T-helper 1 cell treated with Interleukin-12 subunit alpha and Interleukin-12 subunit beta and Interleukin-4 antibody, amounts not matched to agents 30 ng/mL and 1 ng/mL, for 36 hours (primary cell): ENCODE data around the gene PHF2. TPM values are rescaled to one million over a fixed set of nuclear protein-coding genes. Genes with fewer than 3 reads are reported as not detected.

Experiments used
- intact Hi-C: fragments of 100-400 bp; cut with micrococcal nuclease; formaldehyde crosslinking; loops from one replicate; pipeline ENCODE4 v1.15.1; 2024
- total RNA-seq: library from RNA; stranded (reverse); gene quantifications from 2 replicates; pipeline ENCODE4 v1.2.3, GENCODE V29; 2022

The PHF2 gene
- total RNA-seq, 1 donor from 2014 or later = 29.9 TPM

DNA sequence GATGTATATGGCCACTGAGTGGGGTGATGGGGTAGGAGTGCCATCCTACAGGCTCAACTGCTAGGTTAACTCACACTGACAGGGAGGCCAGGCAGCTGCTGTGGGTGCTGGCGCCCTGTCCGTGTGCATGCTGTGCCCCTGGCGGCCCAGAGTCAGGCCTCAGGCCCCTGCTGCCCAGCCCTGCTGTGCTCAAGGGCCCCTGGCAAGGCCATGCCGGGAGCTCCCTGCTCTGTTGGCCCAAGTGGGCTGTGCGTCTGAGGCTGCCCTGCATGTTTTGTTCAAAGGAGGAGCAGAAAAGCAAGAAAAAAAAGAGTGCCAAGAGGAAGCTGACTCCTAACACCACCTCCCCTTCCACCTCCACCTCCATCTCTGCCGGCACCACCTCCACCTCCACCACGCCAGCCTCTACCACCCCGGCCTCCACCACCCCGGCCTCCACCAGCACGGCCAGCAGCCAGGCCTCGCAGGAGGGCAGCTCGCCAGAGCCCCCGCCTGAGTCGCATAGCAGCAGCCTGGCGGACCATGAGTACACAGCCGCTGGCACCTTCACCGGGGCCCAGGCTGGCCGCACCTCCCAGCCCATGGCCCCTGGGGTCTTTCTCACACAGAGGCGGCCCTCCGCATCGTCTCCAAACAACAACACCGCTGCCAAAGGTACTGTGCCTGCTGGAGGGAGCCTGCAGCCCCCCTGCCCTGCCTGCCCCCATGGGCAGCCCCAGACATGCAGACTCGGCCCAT is 100.1 kb downstream of the PHF2 start:
- intact Hi-C loops = no loop called here

DNA sequence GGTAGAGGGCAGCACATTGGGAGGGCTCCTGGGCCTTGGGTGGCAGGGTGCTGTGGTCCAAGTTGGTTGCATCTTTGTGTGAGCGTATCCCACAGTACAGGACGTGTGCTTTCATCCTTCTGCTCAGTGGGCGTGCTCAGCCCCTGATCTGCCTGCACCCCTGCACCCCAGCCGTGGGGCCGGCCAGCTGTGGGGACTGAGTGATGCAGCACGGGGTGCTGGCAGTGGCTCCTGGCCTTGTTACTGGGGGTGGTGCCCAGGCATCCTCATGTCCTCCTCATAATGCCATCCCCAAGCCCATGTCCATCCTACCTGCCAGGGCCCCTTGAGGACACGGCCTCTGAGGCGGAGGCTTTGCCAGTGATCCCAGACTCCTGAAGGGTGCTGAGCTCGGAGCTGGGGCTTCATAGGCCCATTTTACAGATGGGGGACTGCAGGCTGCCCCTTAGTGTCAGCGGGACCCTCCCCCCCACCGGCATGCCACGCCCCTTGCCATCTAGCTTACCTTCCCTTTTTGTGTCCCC is 100.7 kb downstream of the PHF2 start:
- intact Hi-C loops = no loop called here

DNA sequence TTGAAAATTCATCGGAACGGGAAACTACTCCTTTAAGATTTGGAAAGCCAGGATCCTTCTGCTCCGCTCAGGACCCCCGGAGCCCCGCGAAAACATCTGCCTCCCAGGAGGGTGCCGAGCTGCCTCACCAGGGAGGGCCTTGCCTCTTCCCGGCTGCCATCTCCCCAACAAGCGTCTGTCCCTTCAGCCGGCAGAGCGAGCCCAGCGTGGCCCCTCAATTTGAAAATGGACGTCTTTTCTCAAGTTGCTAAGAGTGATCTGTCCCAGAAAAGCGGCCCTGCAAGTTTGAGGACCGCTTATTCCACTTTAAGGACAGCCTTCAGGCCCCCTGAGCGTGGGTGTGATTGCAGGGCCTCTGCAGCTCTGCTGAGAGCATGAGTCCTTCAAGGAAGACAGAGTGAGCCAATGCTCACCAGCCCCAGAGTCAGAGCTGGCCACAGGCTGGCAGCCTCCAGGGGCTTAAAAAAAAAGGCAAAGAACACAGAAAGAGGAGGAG is 101.3 kb downstream of the PHF2 start:
- intact Hi-C loops = no loop called here

DNA sequence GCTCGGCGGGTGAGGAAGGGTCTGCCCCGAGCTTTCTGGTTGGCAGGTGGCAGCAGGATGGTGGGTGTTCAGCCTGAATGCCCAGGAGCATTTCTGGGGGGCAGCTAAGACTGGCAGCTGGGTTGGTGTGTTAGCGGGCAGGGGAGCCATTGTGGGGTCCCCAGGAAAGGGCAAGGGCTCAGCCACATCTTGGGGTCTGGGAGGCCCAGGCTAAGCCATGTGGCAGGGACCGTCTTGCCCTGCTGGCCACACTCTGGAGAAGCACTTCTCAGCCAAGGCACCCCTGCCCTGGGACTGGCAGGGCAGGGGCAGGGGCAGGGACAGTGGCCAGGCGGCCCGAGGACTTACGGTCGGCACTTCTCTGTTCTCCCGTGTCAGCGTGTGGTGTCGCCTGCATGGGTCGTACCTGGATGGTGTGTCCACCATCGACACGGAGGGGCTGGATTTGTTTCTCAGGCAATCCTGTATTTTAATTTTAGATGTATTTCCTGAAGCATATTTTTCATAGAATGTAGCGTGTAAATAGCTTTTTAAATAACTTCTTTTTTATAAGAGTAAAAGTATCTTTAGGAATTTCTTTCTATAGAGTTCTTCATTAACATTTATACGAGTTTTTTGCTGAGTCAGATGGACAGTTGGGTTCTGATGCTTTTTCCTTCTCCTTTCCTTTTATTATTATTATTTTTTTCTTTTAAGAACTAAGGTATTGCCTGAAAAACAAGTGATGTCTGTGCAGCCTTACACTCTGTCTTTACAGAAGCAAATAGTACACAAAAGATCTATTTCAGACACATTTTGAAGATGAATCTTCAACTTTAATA is 102.0 kb downstream of the PHF2 start:
- intact Hi-C loops = no loop called here

DNA sequence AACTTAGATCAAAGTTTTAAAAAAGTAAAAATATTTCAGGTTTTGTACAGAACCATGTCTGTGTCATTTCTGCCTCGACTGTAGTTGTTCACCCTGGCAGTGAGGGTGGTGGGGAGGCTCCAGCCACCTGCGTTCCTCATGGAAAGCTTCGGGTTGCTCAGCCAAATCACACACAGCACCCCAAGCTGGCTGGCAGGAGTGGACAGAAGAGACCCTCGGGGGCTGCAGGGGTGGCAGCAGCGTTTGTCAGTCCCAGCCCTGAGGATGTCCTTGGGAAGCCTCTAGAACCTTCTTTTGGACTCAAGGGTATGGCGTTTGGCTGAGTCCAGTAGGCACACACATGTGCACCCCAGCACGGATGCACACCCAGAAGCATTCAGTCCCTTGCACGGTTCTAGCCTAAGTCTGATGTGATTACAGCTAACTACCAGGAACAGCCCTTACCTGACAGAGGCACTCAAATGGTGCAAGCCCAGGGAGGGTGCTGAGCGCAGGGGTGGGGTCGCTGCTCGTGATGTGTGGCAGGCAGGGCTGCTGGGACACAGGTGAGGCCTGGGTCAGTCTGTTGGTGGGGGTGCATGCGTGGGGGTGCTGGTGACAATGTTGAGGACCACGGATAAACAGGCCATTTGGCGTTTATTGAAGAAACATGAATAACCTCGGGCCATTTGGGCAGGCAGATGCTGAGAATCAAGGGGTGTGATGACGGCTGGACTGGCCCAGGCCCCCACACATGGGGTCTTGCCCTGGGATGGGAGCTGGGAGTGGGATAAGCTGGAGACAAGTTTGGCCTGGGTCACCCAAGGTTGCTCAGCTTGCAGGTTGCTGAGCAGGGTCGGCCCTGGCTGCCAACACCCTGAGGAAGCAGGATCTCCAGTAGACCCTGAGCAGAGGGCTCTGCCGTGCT is 103.4 kb downstream of the PHF2 start:
- intact Hi-C loops = no loop called here

DNA sequence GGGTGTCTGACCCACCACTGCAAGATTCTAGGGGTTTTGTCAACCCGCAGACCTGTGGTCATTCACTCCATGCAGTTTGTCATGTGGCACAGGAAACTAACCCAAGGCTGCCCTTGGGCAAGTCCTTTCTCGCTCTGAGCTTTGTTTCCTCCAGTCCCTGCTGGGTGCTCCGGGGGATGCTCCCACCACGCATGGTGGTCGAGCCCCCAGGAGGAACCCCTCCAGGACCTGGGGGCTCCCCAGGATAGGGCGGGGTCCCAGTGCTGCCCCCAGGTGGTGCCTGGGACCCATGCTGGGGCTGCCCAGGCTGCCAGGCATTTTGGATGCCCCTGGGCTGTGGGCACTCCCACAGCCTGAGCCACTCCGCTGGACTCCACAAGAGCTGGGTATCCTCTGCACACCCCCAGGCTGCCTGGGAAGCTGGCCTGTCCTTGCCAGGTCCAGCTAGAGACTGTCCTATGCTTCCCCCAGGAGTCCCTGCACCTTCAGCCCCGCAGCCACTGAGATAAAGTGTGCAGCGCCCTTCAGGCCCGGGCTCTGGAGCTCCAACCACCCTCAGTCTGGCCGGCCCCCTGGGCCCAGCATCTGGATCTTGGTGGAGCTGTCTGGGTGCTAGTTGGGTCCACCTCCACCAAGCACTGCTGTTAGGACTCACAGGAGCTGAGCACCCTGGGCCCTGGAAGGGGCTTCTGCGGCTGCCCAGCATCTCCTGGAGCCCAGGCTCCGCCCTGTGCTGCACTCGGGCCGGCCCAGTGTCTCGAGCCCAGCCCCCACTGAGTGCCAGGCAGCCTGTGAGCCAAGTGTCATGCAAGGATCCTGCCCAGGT is 104.3 kb downstream of the PHF2 start:
- intact Hi-C loops = no loop called here

DNA sequence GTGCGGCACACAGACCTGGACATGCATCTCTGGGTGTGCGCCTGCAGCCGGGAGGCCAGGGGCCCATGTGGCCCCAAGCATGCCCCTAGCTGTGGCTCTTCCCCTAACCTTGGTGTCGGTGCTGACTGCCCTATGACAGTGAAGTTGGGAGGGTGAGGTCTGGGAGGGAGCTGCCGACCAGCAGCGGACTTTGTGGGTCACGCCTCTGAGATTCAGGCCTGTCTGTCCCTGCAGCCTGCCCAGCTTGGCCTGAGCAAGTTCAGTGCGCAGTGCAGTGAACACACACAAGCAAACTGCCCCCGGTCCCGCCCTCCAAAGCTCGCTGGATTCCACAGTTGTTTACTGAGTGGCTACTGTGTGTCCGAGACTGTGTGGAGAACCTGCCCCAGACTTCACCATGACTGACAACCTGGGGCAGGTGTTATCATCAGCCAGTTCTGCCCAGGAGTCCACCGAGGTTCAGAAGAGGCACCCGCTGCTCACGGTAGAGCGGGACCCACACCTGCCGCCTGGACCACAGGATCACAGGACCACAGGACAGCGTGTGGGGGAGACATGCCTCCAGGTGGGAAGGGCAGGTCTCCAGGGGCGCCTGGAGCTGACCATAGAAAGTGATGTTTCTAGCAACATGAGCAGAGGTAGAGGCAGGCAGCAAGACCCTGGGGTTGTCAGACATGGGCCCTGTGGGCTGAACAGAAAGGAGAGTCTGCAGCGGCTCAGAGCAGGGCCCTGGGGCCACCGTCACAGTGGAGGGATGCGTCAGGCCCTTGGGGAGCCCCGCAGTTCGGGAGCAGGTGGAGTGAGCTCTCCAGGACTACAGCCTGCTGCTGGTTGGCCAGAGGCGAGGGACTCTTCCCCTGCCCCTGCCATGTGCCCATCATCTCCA is 105.1 kb downstream of the PHF2 start:
- intact Hi-C loops = loop anchor here (1.0 to 2.0 kb wide), 3 partner anchors 282 to 531 kb away; no protein-coding TSS in a partner anchor

DNA sequence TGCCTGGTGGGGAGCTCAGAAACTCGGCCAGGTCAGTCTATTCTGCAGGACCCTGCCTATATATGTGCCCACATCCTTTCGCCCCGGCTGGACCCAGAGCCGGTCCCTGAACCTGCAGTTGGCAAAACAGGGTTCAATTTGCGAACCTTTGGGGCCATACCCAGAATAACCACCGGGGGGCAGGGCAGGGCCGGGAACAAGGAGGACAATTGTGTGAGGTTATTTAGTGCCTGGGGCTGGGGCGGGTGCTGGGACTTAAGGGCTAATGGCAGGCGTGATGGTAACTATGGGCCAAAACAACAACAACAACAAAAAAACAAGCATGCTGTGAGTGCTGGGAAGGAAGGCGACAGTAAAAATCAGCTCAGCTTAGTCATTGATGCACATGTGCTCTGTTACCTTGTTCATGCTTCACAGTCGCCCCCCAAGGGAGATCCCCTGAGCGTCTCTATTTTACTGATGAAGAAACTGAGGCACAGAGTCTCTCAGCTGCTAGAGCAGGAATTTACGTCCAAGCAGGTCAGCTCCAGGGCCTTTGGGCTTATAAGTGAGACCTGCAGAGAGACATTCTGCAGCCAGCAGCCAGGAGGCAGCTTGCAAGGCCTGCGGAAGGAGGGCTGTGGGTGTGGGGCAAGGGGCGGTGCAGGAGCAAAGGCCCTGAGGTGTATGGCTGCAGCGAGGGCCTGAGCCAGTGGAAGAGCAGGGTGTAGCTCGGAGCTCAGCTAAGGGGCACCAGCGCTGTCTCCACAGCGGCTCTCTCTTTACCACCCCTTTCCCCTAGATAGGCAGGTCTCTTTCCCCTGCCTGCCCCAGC is 106.0 kb downstream of the PHF2 start:
- intact Hi-C loops = loop anchor here (1.0 to 2.0 kb wide), 3 partner anchors 281 to 530 kb away; no protein-coding TSS in a partner anchor

DNA sequence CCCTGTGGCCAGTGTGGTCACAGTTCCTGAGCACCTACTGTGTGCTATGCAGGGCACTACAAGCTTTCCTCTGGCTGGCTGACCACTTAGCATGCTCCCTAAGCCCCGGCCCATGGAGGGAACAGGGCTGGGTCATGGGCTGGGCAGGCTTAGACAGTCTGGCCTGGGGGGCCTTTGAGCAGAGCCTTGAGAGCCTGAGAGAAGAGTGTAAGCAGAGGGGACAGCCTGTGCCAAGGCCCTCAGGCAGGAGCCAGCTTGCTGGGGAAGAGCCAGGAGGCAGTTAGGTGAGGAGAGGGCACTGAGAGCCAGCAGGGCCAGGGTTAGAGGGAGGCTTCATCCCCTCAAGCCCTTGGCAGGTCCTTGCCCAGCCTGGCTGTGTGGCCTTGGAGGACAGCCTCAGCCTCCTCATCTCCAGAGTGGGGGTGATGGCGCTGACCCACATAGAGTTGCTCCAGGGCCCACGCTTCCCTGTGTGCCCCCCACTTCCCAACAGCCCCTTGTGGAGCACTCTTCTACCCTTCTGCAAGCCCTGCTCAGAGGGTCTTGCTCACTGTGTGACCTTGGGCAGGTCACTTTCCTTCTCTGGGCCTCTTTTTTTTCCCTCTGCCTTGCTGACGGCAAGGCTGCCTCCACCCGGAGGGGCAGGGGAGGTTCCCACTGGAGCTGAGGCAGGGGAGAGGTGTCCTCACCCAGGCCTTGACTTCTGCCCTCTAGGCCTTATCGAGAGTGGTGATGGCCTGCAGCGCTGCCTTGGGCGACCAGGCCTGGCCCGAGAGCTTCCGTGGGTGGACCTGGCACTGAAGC is 107.1 kb downstream of the PHF2 start:
- intact Hi-C loops = loop anchor here (2.0 kb wide), 1 partner anchor 529 kb away; no protein-coding TSS in a partner anchor

DNA sequence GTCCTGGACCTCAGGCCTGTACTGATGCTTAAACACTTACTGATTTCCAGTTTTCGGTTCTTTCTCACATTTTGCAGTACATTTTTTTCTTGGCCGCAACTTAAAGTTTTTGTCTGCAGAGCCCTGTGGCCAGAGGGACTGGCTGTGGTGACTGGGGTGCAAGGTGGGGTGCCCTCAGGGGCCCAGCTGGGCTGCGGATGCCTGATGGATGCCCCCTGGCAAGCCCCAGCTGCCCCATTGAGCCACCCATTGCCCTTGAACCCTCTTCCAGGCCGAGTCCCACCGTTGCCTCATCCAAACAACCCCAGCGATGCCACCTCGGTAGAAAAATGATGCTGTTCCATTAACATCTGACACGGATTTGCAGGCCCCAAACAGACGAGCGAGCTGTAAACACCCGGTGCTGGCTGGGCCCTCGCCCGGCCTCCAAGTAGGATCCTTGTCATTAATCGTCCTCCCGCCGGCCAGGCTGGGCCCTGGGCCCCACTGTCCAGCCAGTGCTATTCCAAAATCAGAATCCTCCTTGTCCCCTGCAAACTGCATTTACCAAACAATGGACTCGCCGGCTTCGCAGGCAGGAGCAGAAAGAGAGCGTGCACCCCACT is 107.9 kb downstream of the PHF2 start:
- intact Hi-C loops = no loop called here

DNA sequence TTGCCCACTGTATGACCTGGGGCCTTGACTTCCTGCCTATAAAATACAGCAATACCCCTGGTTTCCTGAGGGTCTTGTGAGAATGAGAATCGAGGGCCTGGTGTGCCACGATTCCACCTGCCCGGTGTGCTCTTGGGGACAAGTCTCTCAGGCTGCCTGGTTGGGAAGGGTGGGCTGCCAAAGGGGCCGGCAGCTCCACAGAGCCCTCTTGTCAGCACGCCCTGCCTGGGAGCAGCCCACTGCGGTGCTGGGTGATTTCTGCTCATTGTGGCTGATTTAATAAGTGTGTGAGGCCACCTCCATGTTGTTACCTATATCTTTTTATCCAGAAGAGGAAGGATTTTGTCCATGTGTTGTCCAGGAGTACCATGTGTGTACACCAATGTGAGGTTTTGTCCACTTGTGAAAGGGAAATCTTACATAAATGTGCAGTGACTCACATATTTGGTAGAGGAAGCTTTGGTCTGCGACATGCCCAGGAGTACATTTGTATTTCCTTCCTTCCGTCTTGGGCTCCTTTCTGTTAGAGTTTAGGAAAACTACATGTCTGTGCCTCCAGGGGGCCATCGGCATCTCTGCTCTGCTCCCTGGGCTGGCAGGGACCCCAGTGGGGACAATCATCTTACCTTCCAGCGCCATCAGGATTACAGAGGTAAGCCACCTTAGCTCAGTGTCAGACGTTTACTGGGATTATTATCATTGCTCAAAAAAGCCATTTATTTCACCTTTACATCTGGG is 108.6 kb downstream of the PHF2 start:
- intact Hi-C loops = no loop called here

DNA sequence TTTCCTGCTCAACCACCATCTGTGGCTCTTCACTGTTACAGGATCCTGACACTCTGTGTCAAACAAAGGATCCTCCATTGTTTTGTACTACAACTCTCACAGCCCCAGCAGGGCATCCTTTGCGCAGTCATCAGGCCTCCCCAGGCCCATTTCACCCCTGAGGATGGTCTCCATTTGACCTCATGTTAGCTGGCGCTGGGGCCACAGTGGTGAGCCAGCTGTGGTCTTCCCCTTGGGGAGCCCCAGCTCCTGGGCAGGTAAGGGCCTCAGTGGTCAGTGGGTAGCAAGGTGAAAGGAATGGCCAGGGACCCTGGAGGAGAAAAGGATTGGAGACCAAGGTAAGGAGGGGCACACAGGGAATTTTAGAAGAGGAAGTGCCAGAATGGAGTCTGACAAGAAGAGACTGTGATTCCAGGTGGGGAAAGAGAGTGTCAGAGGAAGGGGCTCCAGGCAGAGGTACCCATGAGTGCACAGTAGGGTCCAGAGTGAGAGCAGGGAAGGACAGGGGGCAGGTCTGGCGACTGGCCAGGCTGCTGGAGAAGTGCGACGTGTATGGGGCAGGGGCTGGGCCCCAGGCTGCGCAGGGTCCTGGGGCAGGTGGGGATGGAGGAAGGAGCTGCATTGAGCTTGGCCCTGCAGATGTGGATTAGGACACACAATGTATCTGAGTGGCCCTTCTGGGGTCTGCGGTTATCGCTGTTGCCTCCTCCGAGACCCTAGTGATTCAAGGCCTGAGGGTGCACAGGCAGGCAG is 109.9 kb downstream of the PHF2 start:
- intact Hi-C loops = no loop called here

DNA sequence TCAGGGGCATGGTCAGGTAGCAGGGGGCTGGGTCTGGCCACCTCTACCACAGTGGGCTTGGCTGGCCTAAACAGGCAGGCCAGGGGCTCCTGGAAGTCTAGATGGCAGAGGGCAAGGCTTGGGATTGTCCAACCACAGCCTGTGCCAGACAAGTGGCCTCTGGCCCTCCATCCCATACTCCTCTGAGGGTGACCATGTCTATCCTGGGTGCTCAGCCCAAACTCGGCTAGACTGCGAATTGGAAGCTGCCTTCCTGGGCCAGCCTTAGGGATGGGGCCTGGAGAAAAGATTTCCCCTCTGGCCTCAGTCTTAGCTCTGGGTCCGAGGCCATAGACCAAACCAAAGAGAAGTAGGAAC is 110.5 kb downstream of the PHF2 start:
- intact Hi-C loops = no loop called here

DNA sequence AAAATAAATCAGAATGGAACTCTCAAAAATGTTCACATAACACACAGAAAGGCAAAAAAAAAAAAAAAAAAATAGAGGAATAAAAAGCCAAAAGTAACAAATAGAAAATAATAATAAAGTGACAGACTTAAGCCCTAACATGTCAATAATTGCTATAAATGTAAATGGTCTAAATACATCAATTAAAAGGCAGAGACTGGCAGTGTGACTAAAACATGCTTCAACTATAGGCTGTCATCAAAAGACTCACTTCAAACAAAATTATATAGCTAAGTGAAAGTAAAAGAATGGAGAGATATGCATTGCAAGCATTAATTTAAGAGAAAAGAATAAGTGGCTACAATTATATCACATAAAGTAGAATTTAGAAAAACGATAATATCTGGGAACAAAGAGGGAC is 114.2 kb downstream of the PHF2 start:
- intact Hi-C loops = no loop called here

DNA sequence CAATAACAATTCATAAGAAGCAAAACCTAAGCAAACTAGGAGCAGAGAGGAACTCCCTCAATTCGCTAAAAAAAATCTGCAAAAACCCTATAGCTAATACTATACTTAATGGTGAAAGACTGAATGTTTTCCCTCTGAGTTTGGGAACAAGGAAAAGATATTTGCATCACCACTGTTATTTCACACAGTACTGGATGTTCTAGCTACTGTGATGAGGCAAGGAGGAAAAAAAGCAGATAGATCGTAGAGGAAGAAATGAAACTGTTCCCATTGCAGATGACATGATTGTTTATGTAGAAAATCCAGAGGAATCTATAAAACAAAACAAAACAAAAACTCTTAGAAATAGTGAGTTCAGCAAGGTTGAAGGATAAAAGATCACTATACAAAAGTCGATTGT is 116.7 kb downstream of the PHF2 start:
- intact Hi-C loops = no loop called here
